Left ventricle myocardium inferior (tissue), 1 donor: ENCODE data around the gene TCN1. TPM values are rescaled to one million over a fixed set of nuclear protein-coding genes. Genes with fewer than 3 reads are reported as not detected.
A peak's percentile ranks its signal among the peaks of the same experiment; 100 is the strongest.
"Not testable (repeated sequence)": the region's sequence is repeated elsewhere in the genome, so short reads cannot be mapped to it uniquely, and the experiment has no call there.

Source experiments
- DNase-seq: peaks from one replicate; pipeline ENCODE4 v3.0.0-alpha.2; 2020
- H3K27ac ChIP-seq: fragments of 200-600 bp; replicated peaks from 2 replicates; pipeline ENCODE4 v1.8.0; 2021
- H3K27me3 ChIP-seq: fragments of 200-600 bp; 2 replicates; pipeline ENCODE4 v1.8.0; 2021; ENCODE audit warnings: low read depth
- H3K36me3 ChIP-seq: fragments of 200-600 bp; 2 replicates; pipeline ENCODE4 v1.8.0; 2021
- H3K4me1 ChIP-seq: fragments of 200-600 bp; 2 replicates; pipeline ENCODE4 v1.8.0; 2021
- H3K4me3 ChIP-seq: fragments of 200-600 bp; 2 replicates; pipeline ENCODE4 v1.8.0; 2021; ENCODE audit warnings: mild to moderate bottlenecking, moderate library complexity
- H3K9me3 ChIP-seq: fragments of 200-600 bp; replicated peaks from 2 replicates; pipeline ENCODE4 v1.8.0; 2021
- CTCF ChIP-seq: fragments of 200-600 bp; IDR thresholded peaks from 2 replicates; pipeline ENCODE4 v1.8.0; 2021; ENCODE audit warnings: antibody characterized with exemption, mild to moderate bottlenecking, borderline replicate concordance
- intact Hi-C: fragments of 100-400 bp; cut with micrococcal nuclease; formaldehyde crosslinking; loops from one replicate; pipeline ENCODE4 v1.11.0; 2022
- total RNA-seq: library from RNA; stranded (reverse); fragmentation: NEBNext Ultra II Directional; extraction: Animal tissue kit (Norgen Biotek cat#: 25700); gene quantifications from one replicate; pipeline ENCODE4 v1.2.1, GENCODE V29; 2021
- donor health status: DM: no; HTN: yes; CAD: no; lungs with severe emphysema.

The TCN1 gene
- total RNA-seq, 1 donor from 2014 or later = not detected

DNA sequence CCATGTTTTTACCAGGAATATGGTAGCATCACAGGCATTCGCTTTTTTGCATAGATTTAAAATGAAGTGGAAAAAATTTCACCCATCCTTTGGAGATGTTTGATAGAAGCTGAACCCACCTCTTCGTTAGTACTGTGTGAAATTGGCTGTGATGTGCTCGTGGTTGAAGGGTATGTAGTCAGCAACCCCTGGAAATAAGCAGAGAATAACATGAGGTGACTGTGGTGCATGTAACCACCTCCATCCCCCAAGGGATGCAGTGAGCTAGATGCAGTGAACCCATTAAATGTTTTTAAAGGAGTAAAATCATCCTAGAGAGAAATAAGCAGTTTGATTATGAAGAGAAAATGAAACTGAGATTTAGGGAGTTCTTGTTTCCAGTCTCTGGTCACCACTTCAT, 36.9 kb downstream of the TCN1 start:
- Histone ChIP-seq H3K27me3 (no peaks in the 10 kb centered on the region), H3K27ac (no peak overlapping the region), H3K36me3 (no peaks in the 10 kb centered on the region), H3K4me1 (no peaks in the 10 kb centered on the region), H3K9me3 (no peaks in the 10 kb centered on the region), H3K4me3 (no peak overlapping the region)
- TF ChIP-seq CTCF = no peak
- intact Hi-C loops = no loop called here
- no peak for DNase-seq

GRCh38 chr11:59822989-59823566, 43.2 kb downstream of the TCN1 start:
- intact Hi-C loops = no loop called here
- no peak for DNase-seq
- no peak overlapping the region for H3K4me3 ChIP-seq

GRCh38 chr11:59818572-59818971, 47.7 kb downstream of the TCN1 start:
- Histone ChIP-seq H3K27me3 (no peaks in the 10 kb centered on the region), H3K27ac (no peak overlapping the region), H3K4me3 (no peak overlapping the region), H3K4me1 (no peaks in the 10 kb centered on the region), H3K36me3 (no peaks in the 10 kb centered on the region), H3K9me3 (no peaks in the 10 kb centered on the region)
- intact Hi-C loops = no loop called here
- no peak for DNase-seq
- TF ChIP-seq CTCF = no peak

More at GRCh38 chr11:59822989-59823566, 43.2 kb downstream of the TCN1 start:
- Histone ChIP-seq H3K4me1 (no peaks in the 10 kb centered on the region), H3K27me3 (no peaks in the 10 kb centered on the region), H3K36me3 (no peaks in the 10 kb centered on the region), H3K27ac (no peak overlapping the region), H3K9me3 (no peaks in the 10 kb centered on the region)
- TF ChIP-seq CTCF = peak; percentile 71

- H3K36me3 ChIP-seq, intact Hi-C loops, H3K4me1 ChIP-seq: not testable (repeated sequence)
These were observed 49.9 kb downstream of the TCN1 start for GRCh38 chr11:59816434-59816833.

GRCh38 chr11:59815754-59816153, 50.5 kb downstream of the TCN1 start:
- DNase-seq = no peak
- Histone ChIP-seq H3K4me3 (no peak overlapping the region), H3K4me1 (peaks cover 4% of the 10 kb centered on the region), H3K36me3 (no peaks in the 10 kb centered on the region), H3K9me3 (no peaks in the 10 kb centered on the region), H3K27ac (no peak overlapping the region), H3K27me3 (no peaks in the 10 kb centered on the region)
- intact Hi-C loops = no loop called here
- TF ChIP-seq CTCF = no peak

More at GRCh38 chr11:59816434-59816833, 49.9 kb downstream of the TCN1 start:
- not testable (repeated sequence) for H3K27me3 ChIP-seq, DNase-seq, H3K9me3 ChIP-seq, H3K4me3 ChIP-seq, H3K27ac ChIP-seq

DNA sequence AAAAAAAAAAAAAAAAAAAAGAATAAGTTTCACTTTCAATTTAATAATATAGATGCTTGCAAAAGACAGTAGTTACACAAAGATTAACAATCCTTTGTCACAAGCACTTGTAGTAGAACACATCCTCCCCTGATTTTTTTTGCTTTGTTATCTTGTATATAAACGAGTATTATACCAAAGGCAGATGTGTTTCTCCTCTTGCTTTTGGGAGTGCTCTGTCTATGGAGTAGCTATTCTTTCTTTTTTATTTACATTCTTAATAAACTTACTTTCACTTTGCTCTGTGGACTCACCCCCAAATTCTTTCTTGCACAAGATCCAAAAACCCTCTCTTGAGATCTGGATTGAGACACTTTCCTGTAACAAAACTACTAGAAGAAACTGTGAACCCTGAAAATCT, 52.3 kb downstream of the TCN1 start:
- TF ChIP-seq CTCF = no peak
- no peaks in the 10 kb centered on the region for H3K9me3 ChIP-seq
- no peaks in the 10 kb centered on the region for H3K27me3 ChIP-seq
- peaks cover 4% of the 10 kb centered on the region for H3K36me3 ChIP-seq
- H3K4me3 ChIP-seq = no peak overlapping the region
- H3K4me1 ChIP-seq = peaks cover 19% of the 10 kb centered on the region
- DNase-seq = no peak
- H3K27ac ChIP-seq = no peak overlapping the region
- intact Hi-C loops = no loop called here
